ENCODE data around the gene GULP1.

The GULP1 gene

DNA sequence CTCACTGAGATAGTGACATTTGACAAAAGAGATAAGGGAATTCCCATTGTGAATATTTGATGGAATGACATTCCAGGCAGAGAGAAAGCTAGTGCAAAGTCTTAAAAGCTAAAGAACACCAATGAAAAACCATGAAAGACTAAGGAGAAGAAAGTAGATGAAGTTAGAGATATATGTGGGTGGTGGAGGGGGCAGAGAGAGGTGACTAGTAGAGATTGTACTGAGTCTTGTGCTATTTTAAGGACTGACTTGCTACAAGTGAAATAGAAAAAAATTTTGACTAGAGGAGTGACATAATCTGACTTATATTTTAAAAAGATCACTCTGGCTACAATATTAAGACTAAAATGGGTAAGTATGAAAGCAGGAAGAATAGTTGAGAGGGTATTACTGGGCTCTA is 35.3 kb upstream of the GULP1 start:
- ChIA-PET CTCF (interaction anchor here (1.1 kb wide), 1 partner anchor 11 kb away, joined by 4 read pairs; no protein-coding TSS in a partner anchor), POLR2A (no interaction called here)
- no peak for DNase-seq (ENCODE audit: extremely low spot score)
- TF ChIP-seq, protein P1, sequence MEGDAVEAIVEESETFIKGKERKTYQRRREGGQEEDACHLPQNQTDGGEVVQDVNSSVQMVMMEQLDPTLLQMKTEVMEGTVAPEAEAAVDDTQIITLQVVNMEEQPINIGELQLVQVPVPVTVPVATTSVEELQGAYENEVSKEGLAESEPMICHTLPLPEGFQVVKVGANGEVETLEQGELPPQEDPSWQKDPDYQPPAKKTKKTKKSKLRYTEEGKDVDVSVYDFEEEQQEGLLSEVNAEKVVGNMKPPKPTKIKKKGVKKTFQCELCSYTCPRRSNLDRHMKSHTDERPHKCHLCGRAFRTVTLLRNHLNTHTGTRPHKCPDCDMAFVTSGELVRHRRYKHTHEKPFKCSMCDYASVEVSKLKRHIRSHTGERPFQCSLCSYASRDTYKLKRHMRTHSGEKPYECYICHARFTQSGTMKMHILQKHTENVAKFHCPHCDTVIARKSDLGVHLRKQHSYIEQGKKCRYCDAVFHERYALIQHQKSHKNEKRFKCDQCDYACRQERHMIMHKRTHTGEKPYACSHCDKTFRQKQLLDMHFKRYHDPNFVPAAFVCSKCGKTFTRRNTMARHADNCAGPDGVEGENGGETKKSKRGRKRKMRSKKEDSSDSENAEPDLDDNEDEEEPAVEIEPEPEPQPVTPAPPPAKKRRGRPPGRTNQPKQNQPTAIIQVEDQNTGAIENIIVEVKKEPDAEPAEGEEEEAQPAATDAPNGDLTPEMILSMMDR (IDR thresholded peaks at IDR 0.05; ENCODE audit: control extremely low read depth, extremely low read depth, low read depth, missing control alignments): no peak

DNA sequence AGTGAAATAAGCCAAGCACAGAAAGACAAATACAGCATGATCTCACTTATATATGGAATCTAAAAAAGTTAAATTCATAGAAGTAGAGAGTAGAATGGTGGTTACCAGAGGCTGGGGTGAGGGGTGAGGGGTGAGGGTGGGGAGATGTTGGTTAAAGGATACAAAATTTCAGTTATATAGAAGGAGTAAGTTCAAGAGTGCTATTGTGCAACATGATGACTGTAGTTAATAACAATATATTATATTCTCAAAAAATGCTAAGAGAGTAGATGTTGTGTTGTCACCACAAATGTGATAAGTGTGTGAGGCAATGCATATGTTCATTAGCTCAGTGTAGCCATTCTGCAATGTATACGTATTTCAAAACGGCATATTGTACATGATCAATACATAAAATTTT is 26.4 kb upstream of the GULP1 start:
- TF ChIP-seq, protein P1 (IDR thresholded peaks at IDR 0.05; ENCODE audit: control extremely low read depth, extremely low read depth, low read depth, missing control alignments): no peak
- CTCF ChIA-PET: interaction anchor here (1.4 to 1.5 kb wide), 2 partner anchors 20 to 21 kb away, joined by 3 read pairs; no protein-coding TSS in a partner anchor
- no peak for DNase-seq (ENCODE audit: extremely low spot score)
- POLR2A ChIA-PET: no interaction called here

DNA sequence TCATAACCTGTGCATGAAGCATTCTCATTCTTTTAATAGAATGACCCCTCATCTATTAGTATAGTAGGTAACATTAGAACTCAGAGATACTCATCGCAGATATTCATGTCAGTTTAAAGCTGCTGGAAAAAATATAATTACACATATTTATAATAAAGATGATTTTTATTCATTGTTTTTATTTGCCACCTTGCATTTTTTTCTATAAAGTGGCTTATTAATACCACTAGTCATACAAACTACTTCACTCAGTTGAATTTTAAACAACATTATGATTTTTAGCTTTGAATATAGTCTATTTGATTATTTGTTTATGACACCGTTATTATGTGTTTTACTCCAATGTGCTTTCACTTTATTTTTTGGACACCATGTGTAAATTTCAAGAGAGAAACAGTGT is 23.9 kb upstream of the GULP1 start:
- ChIA-PET POLR2A (no interaction called here), CTCF (interaction anchor here (1.1 to 1.7 kb wide), 2 partner anchors 11 to 14 kb away, joined by 4 read pairs; no protein-coding TSS in a partner anchor)
- DNase-seq (ENCODE audit: extremely low spot score): no peak
- TF ChIP-seq, protein P1 (IDR thresholded peaks at IDR 0.05; ENCODE audit: control extremely low read depth, extremely low read depth, low read depth, missing control alignments): no peak

DNA sequence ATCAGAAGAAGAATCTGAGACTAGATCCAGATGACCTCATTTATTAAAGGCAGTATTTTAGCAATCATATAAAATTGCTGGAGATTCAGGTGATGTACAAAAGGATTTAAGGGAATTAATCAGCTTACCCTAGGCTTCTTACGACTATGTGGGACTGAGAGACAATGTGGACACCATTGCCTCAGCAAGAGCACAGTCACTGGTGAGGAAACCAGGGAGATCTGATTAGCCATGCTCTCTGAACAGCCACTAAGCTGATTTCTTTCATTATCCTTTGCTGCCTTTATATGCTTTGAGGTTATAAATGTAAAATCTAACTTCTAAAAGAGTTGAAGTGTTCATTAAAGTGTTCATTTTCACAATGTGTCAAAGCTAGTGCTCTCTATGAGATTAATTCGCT is 22.7 kb upstream of the GULP1 start:
- POLR2A ChIA-PET: no interaction called here
- CTCF ChIA-PET: interaction anchor here (1.7 kb wide), 1 partner anchor 9 kb away, joined by 3 read pairs; no protein-coding TSS in a partner anchor
- TF ChIP-seq, protein P1 (IDR thresholded peaks at IDR 0.05; ENCODE audit: control extremely low read depth, extremely low read depth, low read depth, missing control alignments): no peak
- no peak for DNase-seq (ENCODE audit: extremely low spot score)

DNA sequence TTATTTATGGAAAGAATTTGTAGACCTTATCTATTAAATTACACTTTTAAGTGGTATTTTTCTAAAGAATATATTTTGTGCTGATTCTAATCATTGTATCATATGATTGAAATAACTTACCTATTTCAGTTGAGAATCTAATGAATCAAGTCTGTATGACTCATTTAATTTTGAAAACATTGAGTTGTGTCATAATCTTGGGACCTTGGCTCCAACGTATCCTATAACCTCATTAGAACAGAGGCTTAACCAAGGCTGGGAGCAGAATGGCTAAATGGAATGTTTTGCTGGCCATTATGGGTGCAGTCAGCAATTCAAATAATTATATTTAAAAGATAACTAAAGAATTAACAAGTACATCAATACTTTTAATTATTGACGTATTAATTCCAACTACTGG is 19.6 kb upstream of the GULP1 start:
- ChIA-PET POLR2A (no interaction called here), CTCF (interaction anchor here (2.9 kb wide), 1 partner anchor 13 kb away, joined by 7 read pairs; no protein-coding TSS in a partner anchor)
- TF ChIP-seq, protein P1 (IDR thresholded peaks at IDR 0.05; ENCODE audit: control extremely low read depth, extremely low read depth, low read depth, missing control alignments): no peak
- DNase-seq (ENCODE audit: extremely low spot score): no peak

DNA sequence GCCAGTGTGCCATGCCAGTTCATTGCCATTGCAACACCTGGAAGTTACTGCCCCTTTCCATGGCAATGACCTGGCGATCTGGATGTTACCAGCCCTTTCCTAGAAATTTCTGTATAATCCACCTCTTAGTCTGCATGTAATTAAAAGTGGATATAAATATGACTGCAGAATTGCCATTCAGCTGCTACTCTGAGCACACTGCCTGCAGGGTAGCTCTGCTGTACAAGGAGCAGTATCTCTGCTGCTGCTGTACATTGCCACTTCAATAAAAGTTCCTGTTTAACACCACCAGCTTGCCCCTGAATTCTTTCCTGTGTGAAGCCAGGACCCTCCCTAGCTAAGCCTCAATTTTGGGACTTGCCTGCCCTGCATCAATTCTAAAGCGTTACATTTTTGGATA is 17.4 kb upstream of the GULP1 start:
- ChIA-PET POLR2A (no interaction called here), CTCF (interaction anchor here (1.1 to 2.9 kb wide), 3 partner anchors 8 to 36 kb away, joined by 3 to 7 read pairs (median 3); no protein-coding TSS in a partner anchor)
- DNase-seq (ENCODE audit: extremely low spot score): no peak
- TF ChIP-seq, protein P1 (IDR thresholded peaks at IDR 0.05; ENCODE audit: control extremely low read depth, extremely low read depth, low read depth, missing control alignments): no peak
